GM23248 (cell line): Measurements from ENCODE around the gene TMC2. TPM values are rescaled to one million over a fixed set of nuclear protein-coding genes. Genes with fewer than 3 reads are reported as not detected.

ENCODE experiments used
- DNase-seq: peaks from one replicate; pipeline ENCODE4 v3.0.0-alpha.2; 2015
- H2AFZ ChIP-seq: fragments of 200-600 bp; sonication (generic); 2 replicates; pipeline ENCODE4 v1.6.1; 2016; ENCODE audit warnings: antibody characterized with exemption
- H3F3A ChIP-seq: fragments of 200-600 bp; sonication (generic); 2 replicates; pipeline ENCODE4 v1.6.1; 2016; ENCODE audit warnings: mild to moderate bottlenecking, antibody characterized with exemption, mixed run types; ENCODE audit not compliant: insufficient read depth
- H3K27ac ChIP-seq: fragments of 200-600 bp; sonication (generic); 2 replicates; pipeline ENCODE4 v1.5.1; 2016; ENCODE audit warnings: mild to moderate bottlenecking
- H3K27me3 ChIP-seq: fragments of 200-600 bp; sonication (generic); replicated peaks from 2 replicates; pipeline ENCODE4 v1.6.1; 2016; ENCODE audit warnings: mild to moderate bottlenecking; ENCODE audit not compliant: insufficient read depth
- H3K36me3 ChIP-seq: fragments of 200-600 bp; sonication (generic); 2 replicates; pipeline ENCODE4 v1.6.1; 2016; ENCODE audit warnings: low read depth, mild to moderate bottlenecking
- H3K4me1 ChIP-seq: fragments of 200-600 bp; sonication (generic); 2 replicates; pipeline ENCODE4 v1.6.1; 2016; ENCODE audit warnings: mild to moderate bottlenecking; ENCODE audit not compliant: insufficient read depth
- H3K4me2 ChIP-seq: fragments of 200-600 bp; sonication (generic); one replicate; pipeline ENCODE4 v1.6.1; 2016; ENCODE audit warnings: mild to moderate bottlenecking; ENCODE audit not compliant: unreplicated experiment
- H3K4me3 ChIP-seq: fragments of 200-600 bp; sonication (generic); 2 replicates; pipeline ENCODE4 v1.5.1; 2016; ENCODE audit warnings: mild to moderate bottlenecking
- H3K79me2 ChIP-seq: fragments of 200-600 bp; sonication (generic); 2 replicates; pipeline ENCODE4 v1.6.1; 2016; ENCODE audit warnings: mild to moderate bottlenecking; ENCODE audit not compliant: insufficient read depth
- H3K9ac ChIP-seq: fragments of 200-600 bp; sonication (generic); 2 replicates; pipeline ENCODE4 v1.6.1; 2016; ENCODE audit warnings: mild to moderate bottlenecking
- H3K9me2 ChIP-seq: fragments of 200-600 bp; sonication (generic); 2 replicates; pipeline ENCODE4 v1.6.1; 2016; ENCODE audit warnings: mixed run types, mild to moderate bottlenecking, moderate library complexity; ENCODE audit not compliant: insufficient read depth
- H3K9me3 ChIP-seq: fragments of 200-600 bp; sonication (generic); one replicate; pipeline ENCODE4 v1.6.1; 2017; ENCODE audit warnings: low read depth
- H4K20me1 ChIP-seq: fragments of 200-600 bp; sonication (generic); 2 replicates; pipeline ENCODE4 v1.6.0; 2016; ENCODE audit not compliant: insufficient read depth
- EZH2 ChIP-seq: fragments of 200-600 bp; sonication (generic); IDR thresholded peaks from 2 replicates; pipeline ENCODE4 v1.6.1; 2018; ENCODE audit warnings: antibody characterized with exemption, mild to moderate bottlenecking; ENCODE audit not compliant: insufficient read depth, poor library complexity, severe bottlenecking
- EZH2phosphoT487 ChIP-seq: fragments of 200-600 bp; sonication (generic); IDR thresholded peaks from 2 replicates; pipeline ENCODE4 v1.6.1; 2018; ENCODE audit warnings: antibody characterized with exemption, moderate library complexity, mild to moderate bottlenecking, low read depth; ENCODE audit not compliant: insufficient read depth
- WGBS, 2 experiments: methylation state at CpG; one replicate each; pipeline ENCODE4 v1.1.6; 2015 to 2017; ENCODE audit warnings: low lambda C conversion rate in 2 of 2, low coverage in 1 of 2; ENCODE audit errors: missing lambda C conversion rate in 2 of 2; 5-methylcytosine and 5-hydroxymethylcytosine counted together
- in situ Hi-C: fragments of 300-500 bp; cut with MboI; formaldehyde crosslinking; loops from 2 replicates; pipeline ENCODE4 v1.15.0; 2020
- polyA plus RNA-seq: library from polyadenylated mRNA; unstranded; fragments of >200 nt; fragmentation: Nextera tagmentation; extraction: Ambion mirVana; gene quantifications from 2 replicates; pipeline ENCODE4 v1.2.1, GENCODE V29; 2016
- total RNA-seq: library from RNA; depleted of rRNA; stranded (reverse); fragments of >200 nt; shearing (Covaris generic); gene quantifications from 2 replicates; pipeline ENCODE4 v1.2.3, GENCODE V29; 2014

TMC2 gene
- total and polyA plus RNA-seq, 2 experiments from 2014 or later, result not detected

DNA sequence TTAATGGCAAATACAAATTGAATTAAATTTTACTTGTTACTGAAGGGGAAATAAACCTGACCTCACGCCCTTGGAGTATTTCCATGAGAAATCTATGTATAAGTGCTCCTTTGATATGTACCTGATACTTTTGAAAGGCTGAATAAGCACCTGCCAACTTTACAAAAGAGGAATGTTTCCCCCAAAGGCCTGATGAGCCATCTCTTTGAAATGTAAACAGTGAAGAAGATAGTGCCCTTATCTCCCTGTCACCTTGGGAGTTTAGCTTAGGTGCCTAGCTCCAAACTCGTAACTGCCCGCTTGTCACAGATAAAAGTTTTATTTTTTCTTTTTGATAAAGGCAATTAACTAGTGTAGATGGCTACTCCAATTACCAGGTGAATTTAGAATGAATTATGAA is 26.6 kb upstream of the TMC2 start:
- H3K9me2 ChIP-seq, result no peaks in the 10 kb centered on the region
- H3K36me3 ChIP-seq, result no peaks in the 10 kb centered on the region
- no peak for TF ChIP-seq EZH2phosphoT487
- TF ChIP-seq EZH2, result no peak
- H3K27me3 ChIP-seq, result no peaks in the 10 kb centered on the region
- peak overlapping the region; percentile 96 for H3K4me3 ChIP-seq
- peaks cover 13% of the 10 kb centered on the region; the same call in 1 of the 2 replicates for H3K4me1 ChIP-seq
- H3K79me2 ChIP-seq, result peaks cover 38% of the 10 kb centered on the region
- no peak for DNase-seq
- no peak overlapping the region for H3K9ac ChIP-seq
- no peaks in the 10 kb centered on the region for H3F3A ChIP-seq
- H3K27ac ChIP-seq, result no peak overlapping the region
- H3K4me2 ChIP-seq, result peak overlapping the region; percentile 89
- no peaks in the 10 kb centered on the region for H4K20me1 ChIP-seq
- H3K9me3 ChIP-seq, result no peaks in the 10 kb centered on the region
- peak overlapping the region; percentile 94; the same call in 1 of the 2 replicates for H2AFZ ChIP-seq
- in situ Hi-C loops, result no loop called here
- 71% methylated on average over 3 of the region's 3 CpGs for WGBS, 2 experiments

DNA sequence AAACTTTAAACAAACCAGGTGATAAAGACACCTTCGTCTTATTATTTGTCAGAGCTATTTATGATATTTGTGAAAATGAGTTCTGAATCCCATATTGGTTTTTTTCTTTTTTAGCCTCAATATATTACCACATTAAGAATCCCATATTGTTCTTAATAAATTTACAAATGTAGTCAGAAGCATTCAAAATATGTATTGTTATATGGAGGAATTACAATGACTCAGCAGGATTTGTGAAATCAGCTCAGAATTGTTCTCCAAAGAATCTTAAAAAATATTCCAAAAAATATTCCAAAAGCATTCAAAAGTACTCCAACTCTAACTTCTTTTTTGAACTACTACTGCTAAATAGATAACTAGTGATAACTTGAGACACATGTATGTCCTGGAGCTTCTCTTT is 21.2 kb upstream of the TMC2 start:
- Histone ChIP-seq H3K4me3 (no peak overlapping the region), H3K9me3 (no peaks in the 10 kb centered on the region), H3K4me2 (peak overlapping the region; percentile 41), H3K36me3 (no peaks in the 10 kb centered on the region), H3K4me1 (peaks cover 14% of the 10 kb centered on the region), H3K9ac (no peak overlapping the region), H3F3A (no peaks in the 10 kb centered on the region), H3K9me2 (no peaks in the 10 kb centered on the region), H2AFZ (peak overlapping the region; percentile 37; the same call in 1 of the 2 replicates), H3K27me3 (no peaks in the 10 kb centered on the region), H4K20me1 (no peaks in the 10 kb centered on the region), H3K79me2 (no peaks in the 10 kb centered on the region), H3K27ac (0 out of 2 replicates have a peak overlapping the region, but pooled peaks have one; percentile 23)
- 59 to 62% methylated on average over 1 of the region's 1 CpG for whole genome bisulfite sequencing, 2 experiments
- in situ Hi-C loops, result no loop called here
- TF ChIP-seq EZH2phosphoT487 (no peak), EZH2 (no peak)
- peak; percentile 32 for DNase-seq

DNA sequence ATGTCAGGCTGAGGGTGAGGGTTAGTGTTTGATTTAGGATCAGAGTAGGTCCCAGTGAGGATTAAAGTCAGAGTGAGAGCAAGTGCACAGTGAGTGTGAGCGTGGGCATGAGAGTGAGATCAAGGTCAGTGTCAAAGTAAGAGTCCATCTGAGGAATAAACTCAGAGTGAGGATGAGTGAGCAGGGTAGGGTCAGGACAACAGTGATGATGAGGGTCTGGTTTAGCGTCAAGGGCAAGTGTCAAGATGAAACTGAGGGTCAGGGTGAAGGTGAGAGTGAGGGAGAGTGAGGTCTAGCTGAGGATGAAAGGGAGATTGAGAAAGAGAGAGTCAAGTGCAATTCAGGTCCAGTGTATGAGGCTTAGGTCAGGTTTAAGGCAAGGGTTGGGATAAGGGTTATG is 20.0 kb upstream of the TMC2 start:
- Histone ChIP-seq H3K79me2 (no peaks in the 10 kb centered on the region), H3K9me3 (no peaks in the 10 kb centered on the region), H3K4me1 (peaks cover 14% of the 10 kb centered on the region), H4K20me1 (no peaks in the 10 kb centered on the region), H3K9ac (no peak overlapping the region), H3K27me3 (no peaks in the 10 kb centered on the region), H3K4me2 (no peak overlapping the region), H3K9me2 (no peaks in the 10 kb centered on the region), H3K36me3 (no peaks in the 10 kb centered on the region), H2AFZ (no peak overlapping the region), H3K27ac (no peak overlapping the region), H3F3A (no peaks in the 10 kb centered on the region), H3K4me3 (no peak overlapping the region)
- in situ Hi-C loops, result no loop called here
- no peak for DNase-seq
- 51 to 55% methylated on average over 2 of the region's 2 CpGs for WGBS, 2 experiments
- TF ChIP-seq EZH2 (no peak), EZH2phosphoT487 (no peak)

DNA sequence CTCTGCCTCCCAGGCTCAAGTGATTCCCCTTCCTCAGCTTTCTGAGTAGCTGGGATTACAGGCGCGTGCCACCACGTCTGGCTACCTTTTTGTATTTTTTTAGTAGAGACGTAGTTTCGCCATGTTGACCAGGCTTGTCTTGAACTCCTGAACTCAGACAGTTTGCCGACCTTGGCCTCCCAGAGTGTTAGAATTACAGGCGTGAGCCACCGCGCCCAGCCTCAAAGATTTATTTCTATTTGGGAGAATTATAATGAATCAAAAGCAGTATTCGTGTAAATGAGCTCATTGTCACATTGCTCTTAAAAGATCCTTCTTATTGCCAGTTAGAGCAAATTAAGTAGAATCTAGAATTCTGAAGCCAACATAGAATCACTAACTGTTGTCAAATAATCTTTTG is 18.3 kb upstream of the TMC2 start:
- TF ChIP-seq EZH2 (no peak), EZH2phosphoT487 (no peak)
- H3K27ac ChIP-seq, result no peak overlapping the region
- no peak overlapping the region for H3K4me3 ChIP-seq
- H3K36me3 ChIP-seq, result no peaks in the 10 kb centered on the region
- peaks cover 14% of the 10 kb centered on the region for H3K4me1 ChIP-seq
- H3K9me2 ChIP-seq, result no peaks in the 10 kb centered on the region
- no peak overlapping the region for H2AFZ ChIP-seq
- WGBS, 2 experiments, result 73 to 75% methylated on average over 10 of the region's 10 CpGs
- no peaks in the 10 kb centered on the region for H3K79me2 ChIP-seq
- H3K9ac ChIP-seq, result no peak overlapping the region
- no peaks in the 10 kb centered on the region for H3K27me3 ChIP-seq
- no peaks in the 10 kb centered on the region for H4K20me1 ChIP-seq
- no peak for DNase-seq
- no peaks in the 10 kb centered on the region for H3K9me3 ChIP-seq
- H3F3A ChIP-seq, result no peaks in the 10 kb centered on the region
- in situ Hi-C loops, result no loop called here
- H3K4me2 ChIP-seq, result no peak overlapping the region

DNA sequence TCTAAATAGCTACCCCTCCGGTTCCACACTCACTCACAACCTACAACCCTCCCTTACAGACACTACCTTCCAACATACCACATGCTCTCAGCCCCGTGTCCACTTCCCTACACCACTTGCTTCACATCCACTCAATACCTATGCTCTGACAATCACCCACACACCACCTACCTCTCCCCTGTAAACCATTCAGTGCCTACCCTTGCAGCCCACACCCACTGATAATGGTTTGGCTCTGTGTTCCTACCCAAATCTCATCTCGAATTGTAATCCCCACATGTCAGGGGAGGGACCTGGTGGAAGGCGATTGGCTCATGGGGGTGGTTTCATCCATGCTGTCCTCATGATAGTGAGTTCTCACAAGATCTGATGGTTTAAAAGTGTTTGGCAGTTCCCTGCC is 17.8 kb upstream of the TMC2 start:
- Histone ChIP-seq H3K27me3 (no peaks in the 10 kb centered on the region), H3F3A (no peaks in the 10 kb centered on the region), H2AFZ (no peak overlapping the region), H3K9ac (no peak overlapping the region), H3K4me1 (peaks cover 14% of the 10 kb centered on the region), H3K27ac (no peak overlapping the region), H3K9me3 (no peaks in the 10 kb centered on the region), H3K36me3 (no peaks in the 10 kb centered on the region), H3K4me2 (no peak overlapping the region), H3K9me2 (no peaks in the 10 kb centered on the region), H4K20me1 (no peaks in the 10 kb centered on the region), H3K79me2 (no peaks in the 10 kb centered on the region), H3K4me3 (no peak overlapping the region)
- no peak for DNase-seq
- no peak for TF ChIP-seq EZH2
- TF ChIP-seq EZH2phosphoT487, result no peak
- 52 to 62% methylated on average over 4 of the region's 4 CpGs for WGBS, 2 experiments
- in situ Hi-C loops, result no loop called here
